NCI-H187 (cell line): ENCODE results near the gene COG5.
A peak's percentile ranks its signal among the peaks of the same experiment; 100 is the strongest.
"Not testable (repeated sequence)": the region's sequence is repeated elsewhere in the genome, so short reads cannot be mapped to it uniquely, and the experiment has no call there.

Experiments used
- DNase-seq, 2 experiments: peaks; one replicate each; lab custom pipeline; 2025; lab: John Stamatoyannopoulos, UW

COG5 gene

GRCh38 chr7:107179326-107180164 is 384.2 kb downstream of the COG5 start:
- no peak for DNase-seq

- DNase-seq, result no peak
Observed at GRCh38 chr7:107173691-107174406, 389.9 kb downstream of the COG5 start.

DNA sequence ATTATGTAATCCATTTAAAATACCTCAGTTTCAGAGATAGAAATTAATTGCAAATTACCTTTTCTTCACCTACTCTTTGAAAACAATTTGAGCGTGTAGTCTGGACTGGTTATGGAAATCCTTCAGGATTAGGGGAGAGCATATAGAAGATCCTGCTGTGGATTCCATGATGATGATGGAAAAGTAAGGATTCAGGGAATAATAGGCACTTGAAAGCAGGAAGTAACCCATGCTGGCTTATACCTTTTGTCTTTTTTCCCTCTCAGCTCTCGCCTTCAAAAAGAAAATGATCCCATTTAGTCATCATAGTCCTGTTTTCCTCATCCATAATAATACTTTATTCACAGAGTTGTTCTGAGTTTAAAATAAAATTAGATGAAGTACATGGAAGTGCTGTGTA is 390.5 kb downstream of the COG5 start:
- DNase-seq, result no peak

DNA sequence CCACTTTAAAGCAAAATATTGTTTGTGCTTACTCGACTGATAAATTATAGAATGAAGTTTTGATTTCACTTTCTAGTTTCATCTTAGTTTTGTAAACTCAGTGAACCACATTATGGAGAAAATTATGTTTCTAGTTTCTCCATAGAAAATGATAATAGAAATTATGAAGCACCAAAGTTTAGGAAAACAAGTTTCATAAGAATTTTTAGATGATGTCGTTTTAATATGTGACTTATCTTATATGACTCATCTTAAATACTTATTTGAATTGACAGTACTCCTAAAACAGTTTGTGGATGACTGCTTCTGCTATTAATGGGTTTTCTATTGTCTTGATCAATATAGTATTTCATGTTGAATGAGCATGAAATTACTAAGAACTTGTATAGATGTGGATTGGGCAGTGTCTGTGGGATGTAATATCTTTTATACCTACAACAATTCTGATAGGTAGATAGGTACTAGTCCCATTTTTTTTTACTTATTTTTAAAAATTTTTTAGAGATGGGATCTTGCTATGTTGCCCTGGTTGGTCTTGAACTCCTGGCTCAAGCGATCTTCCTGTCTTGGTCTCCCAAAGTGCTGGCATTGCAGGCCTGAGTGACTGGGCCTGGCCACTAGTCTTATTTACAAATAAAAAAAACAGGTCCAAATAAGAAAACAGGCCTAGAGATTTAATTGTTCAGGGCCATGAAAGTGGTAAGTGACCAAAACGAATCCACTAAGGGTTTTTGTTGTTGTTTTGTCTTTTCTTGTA is 391.3 kb downstream of the COG5 start:
- no peak for DNase-seq

GRCh38 chr7:107171496-107171895 is 392.2 kb downstream of the COG5 start:
- DNase-seq, result no peak

- no peak for DNase-seq
Observed at GRCh38 chr7:107170051-107170915, 393.4 kb downstream of the COG5 start.

GRCh38 chr7:107169120-107170050 is 394.3 kb downstream of the COG5 start:
- peak; percentile 84 to 94 for DNase-seq

- DNase-seq, result peak; percentile 98 to 99
Observed at GRCh38 chr7:107168233-107169119, 395.2 kb downstream of the COG5 start, which contains the start of gene HBP1. TSS of gene HBP1 (plus strand) at chr7:107169003. CDS start at chr7:107179894, 10,891 bp downstream.

- DNase-seq, result peak in 1 of 2 experiments; percentile 25
Observed at GRCh38 chr7:107167483-107168232, 396.1 kb downstream of the COG5 start.

GRCh38 chr7:107166736-107167426 is 396.8 kb downstream of the COG5 start:
- no peak for DNase-seq

DNA sequence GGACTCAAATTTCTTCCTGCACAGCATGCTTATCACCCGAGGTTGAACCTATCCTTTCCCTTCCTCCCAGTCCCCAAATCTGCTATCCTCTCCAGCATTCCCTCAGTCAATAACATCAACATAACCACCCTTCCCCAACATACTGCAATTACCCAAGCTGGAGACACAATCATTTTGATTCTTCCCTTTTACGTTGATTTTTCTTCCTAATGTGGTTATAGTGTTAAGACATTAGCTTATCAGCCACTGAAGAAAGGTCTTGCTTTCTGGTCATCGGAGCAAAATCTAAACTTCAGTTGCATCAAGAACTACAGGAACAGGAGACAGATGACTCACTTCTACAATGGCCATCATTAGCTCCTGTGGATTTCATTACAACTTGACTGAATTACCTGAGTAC is 398.4 kb downstream of the COG5 start:
- DNase-seq, result no peak

- DNase-seq, result no peak
Observed at GRCh38 chr7:107164092-107164491, 399.6 kb downstream of the COG5 start.

GRCh38 chr7:107162475-107162874 is 401.2 kb downstream of the COG5 start:
- no peak for DNase-seq

DNA sequence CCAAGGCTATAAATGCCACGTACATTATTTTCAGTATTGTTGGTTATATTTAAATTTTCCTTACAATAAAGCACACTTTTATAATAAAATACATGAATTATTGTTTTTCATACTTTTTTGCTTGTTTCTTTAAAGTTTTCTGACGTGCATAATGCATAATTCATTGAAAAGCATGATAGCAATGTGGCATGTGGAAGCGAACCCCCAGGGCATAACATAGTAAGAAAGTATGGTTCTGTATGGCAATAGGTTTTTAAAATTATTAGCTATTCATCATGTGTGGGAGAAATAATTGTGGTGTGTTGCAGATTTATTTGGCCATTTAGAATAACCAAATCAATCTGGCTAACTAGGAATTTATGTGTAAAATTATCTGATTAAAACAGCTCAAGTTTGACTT is 402.3 kb downstream of the COG5 start:
- DNase-seq, result no peak

GRCh38 chr7:107160389-107160788 is 403.3 kb downstream of the COG5 start:
- DNase-seq, result no peak

- DNase-seq, result no peak
Observed at GRCh38 chr7:107158028-107158427, 405.7 kb downstream of the COG5 start.

DNA sequence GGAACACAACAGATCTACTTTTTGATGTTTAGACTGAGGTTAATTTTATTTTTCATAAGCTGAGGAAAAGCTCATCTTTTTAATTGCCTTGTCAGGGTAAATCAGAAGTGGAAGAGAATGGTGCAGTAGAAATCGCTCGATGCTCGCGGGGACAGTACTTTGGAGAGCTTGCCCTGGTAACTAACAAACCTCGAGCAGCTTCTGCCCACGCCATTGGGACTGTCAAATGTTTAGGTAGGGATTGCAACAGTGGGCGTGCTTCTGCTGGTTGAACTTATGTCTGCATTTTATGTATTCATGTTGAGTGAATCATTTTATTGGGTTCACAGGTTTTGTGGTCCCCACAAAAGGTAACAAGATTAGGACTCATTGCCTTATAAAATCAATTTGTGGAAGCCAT is 406.6 kb downstream of the COG5 start:
- DNase-seq, result no peak

DNA sequence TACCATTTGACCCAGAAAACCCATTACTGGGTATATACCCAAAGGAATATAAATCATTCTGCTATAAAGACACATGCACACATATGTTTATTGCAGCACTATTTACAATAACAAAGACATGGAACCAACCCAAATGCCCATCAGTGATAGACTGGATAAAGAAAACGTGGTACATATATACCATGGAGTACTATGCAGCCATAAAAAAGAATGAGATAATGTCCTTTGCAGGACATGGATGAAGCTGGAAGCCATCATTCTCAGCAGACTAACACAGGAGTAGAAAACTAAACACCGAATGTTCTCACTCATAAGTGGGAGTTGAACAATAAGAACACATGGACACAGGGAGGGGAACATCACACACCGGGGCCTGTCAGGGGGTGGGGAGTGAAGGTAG is 408.0 kb downstream of the COG5 start:
- not testable (repeated sequence) for DNase-seq
